ENCODE measurements around the gene RPIA.

DNA sequence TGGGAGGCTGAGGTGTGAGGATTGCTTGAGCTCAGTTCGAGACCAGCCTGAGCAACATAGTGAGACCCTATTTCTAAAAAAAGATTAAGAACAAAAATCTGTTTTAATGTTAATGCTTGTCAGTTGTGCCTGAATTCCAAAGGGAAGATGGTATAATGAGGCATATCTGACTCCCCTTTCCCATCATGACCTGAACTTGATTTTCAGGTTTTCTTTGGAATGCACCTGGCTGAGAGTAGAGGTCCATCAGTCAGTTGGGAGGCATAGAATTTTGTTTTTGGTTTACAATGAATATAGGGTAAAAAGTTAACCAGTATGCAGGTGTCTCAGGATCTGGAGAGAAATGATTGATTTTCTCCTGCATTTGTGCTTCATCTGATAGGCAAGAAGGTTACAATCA is 20.4 kb downstream of the RPIA start:
- TF ChIP-seq, protein P1, sequence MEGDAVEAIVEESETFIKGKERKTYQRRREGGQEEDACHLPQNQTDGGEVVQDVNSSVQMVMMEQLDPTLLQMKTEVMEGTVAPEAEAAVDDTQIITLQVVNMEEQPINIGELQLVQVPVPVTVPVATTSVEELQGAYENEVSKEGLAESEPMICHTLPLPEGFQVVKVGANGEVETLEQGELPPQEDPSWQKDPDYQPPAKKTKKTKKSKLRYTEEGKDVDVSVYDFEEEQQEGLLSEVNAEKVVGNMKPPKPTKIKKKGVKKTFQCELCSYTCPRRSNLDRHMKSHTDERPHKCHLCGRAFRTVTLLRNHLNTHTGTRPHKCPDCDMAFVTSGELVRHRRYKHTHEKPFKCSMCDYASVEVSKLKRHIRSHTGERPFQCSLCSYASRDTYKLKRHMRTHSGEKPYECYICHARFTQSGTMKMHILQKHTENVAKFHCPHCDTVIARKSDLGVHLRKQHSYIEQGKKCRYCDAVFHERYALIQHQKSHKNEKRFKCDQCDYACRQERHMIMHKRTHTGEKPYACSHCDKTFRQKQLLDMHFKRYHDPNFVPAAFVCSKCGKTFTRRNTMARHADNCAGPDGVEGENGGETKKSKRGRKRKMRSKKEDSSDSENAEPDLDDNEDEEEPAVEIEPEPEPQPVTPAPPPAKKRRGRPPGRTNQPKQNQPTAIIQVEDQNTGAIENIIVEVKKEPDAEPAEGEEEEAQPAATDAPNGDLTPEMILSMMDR (IDR thresholded peaks at IDR 0.05) = no peak
- TF ChIP-seq POLR2AphosphoS5 (IDR thresholded peaks at IDR 0.05; ENCODE audit: low read depth, low read length) (no peak), SIN3A (IDR thresholded peaks at IDR 0.05; ENCODE audit: borderline replicate concordance, insufficient read depth, low read depth, low read length) (no peak)
- TF ChIP-seq, protein P2, sequence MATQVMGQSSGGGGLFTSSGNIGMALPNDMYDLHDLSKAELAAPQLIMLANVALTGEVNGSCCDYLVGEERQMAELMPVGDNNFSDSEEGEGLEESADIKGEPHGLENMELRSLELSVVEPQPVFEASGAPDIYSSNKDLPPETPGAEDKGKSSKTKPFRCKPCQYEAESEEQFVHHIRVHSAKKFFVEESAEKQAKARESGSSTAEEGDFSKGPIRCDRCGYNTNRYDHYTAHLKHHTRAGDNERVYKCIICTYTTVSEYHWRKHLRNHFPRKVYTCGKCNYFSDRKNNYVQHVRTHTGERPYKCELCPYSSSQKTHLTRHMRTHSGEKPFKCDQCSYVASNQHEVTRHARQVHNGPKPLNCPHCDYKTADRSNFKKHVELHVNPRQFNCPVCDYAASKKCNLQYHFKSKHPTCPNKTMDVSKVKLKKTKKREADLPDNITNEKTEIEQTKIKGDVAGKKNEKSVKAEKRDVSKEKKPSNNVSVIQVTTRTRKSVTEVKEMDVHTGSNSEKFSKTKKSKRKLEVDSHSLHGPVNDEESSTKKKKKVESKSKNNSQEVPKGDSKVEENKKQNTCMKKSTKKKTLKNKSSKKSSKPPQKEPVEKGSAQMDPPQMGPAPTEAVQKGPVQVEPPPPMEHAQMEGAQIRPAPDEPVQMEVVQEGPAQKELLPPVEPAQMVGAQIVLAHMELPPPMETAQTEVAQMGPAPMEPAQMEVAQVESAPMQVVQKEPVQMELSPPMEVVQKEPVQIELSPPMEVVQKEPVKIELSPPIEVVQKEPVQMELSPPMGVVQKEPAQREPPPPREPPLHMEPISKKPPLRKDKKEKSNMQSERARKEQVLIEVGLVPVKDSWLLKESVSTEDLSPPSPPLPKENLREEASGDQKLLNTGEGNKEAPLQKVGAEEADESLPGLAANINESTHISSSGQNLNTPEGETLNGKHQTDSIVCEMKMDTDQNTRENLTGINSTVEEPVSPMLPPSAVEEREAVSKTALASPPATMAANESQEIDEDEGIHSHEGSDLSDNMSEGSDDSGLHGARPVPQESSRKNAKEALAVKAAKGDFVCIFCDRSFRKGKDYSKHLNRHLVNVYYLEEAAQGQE (IDR thresholded peaks at IDR 0.05; ENCODE audit: insufficient read depth in 1 of 2, low read depth in 2 of 2, low read length in 1 of 2) = no peak

Measured in Panc1 (cell line).